ENCODE data around the gene RNF43. TPM values are rescaled to one million over a fixed set of nuclear protein-coding genes. Genes with fewer than 3 reads are reported as not detected.
"Not testable (repeated sequence)": the region's sequence is repeated elsewhere in the genome, so short reads cannot be mapped to it uniquely, and the experiment has no call there.

RNF43 gene
- total RNA-seq, 1 experiment from 2014 or later, result 0.04 TPM

GRCh38 chr17:58400826-58401225, 16.5 kb downstream of the RNF43 start:
- H3K4me1 ChIP-seq (ENCODE audit: insufficient read depth, low read length, poor library complexity, severe bottlenecking), result no peaks in the 10 kb centered on the region
- intact Hi-C loops (cut with micrococcal nuclease; ENCODE audit: unreplicated experiment), result no loop called here
- no peaks in the 10 kb centered on the region for H3K9me3 ChIP-seq (ENCODE audit: low read depth, low read length, poor library complexity, severe bottlenecking)
- H3K36me3 ChIP-seq (ENCODE audit: insufficient read depth, low read length, poor library complexity, severe bottlenecking), result no peaks in the 10 kb centered on the region
- ChIA-PET POLR2A (ENCODE audit: low non-redundant PET) (no interaction called here), CTCF (no interaction called here)
- TF ChIP-seq CTCF (conservative IDR thresholded peaks at IDR 0.05; ENCODE audit: low read depth, low read length) (no peak), EZH2 (IDR thresholded peaks at IDR 0.05; ENCODE audit: borderline replicate concordance, low read depth, low read length, poor library complexity, severe bottlenecking) (no peak)
- H3K27ac ChIP-seq (ENCODE audit: low read depth, low read length, poor library complexity, severe bottlenecking), result no peak overlapping the region
- no TSS peak for BruUV-seq (replicated peaks)
- no peak for DNase-seq (ENCODE audit: low spot score)
- peaks cover 57% of the 10 kb centered on the region for H3K27me3 ChIP-seq (replicated peaks; ENCODE audit: insufficient read depth, low read depth, low read length, poor library complexity)
- H3K4me3 ChIP-seq (ENCODE audit: low read depth, low read length, poor library complexity, severe bottlenecking), result no peak overlapping the region

GRCh38 chr17:58399974-58400373, 17.4 kb downstream of the RNF43 start:
- BruUV-seq (replicated peaks), result no TSS peak
- no peak overlapping the region for H3K27ac ChIP-seq (ENCODE audit: low read depth, low read length, poor library complexity, severe bottlenecking)
- H3K27me3 ChIP-seq (replicated peaks; ENCODE audit: insufficient read depth, low read depth, low read length, poor library complexity), result peaks cover 66% of the 10 kb centered on the region
- POLR2A ChIA-PET (ENCODE audit: low non-redundant PET), result no interaction called here
- no peak for TF ChIP-seq CTCF (conservative IDR thresholded peaks at IDR 0.05; ENCODE audit: low read depth, low read length)
- TF ChIP-seq EZH2 (IDR thresholded peaks at IDR 0.05; ENCODE audit: borderline replicate concordance, low read depth, low read length, poor library complexity, severe bottlenecking), result no peak
- no peaks in the 10 kb centered on the region for H3K9me3 ChIP-seq (ENCODE audit: low read depth, low read length, poor library complexity, severe bottlenecking)
- CTCF ChIA-PET, result no interaction called here
- intact Hi-C loops (cut with micrococcal nuclease; ENCODE audit: unreplicated experiment), result no loop called here
- H3K36me3 ChIP-seq (ENCODE audit: insufficient read depth, low read length, poor library complexity, severe bottlenecking), result no peaks in the 10 kb centered on the region
- DNase-seq (ENCODE audit: low spot score), result no peak
- H3K4me1 ChIP-seq (ENCODE audit: insufficient read depth, low read length, poor library complexity, severe bottlenecking), result no peaks in the 10 kb centered on the region
- H3K4me3 ChIP-seq (ENCODE audit: low read depth, low read length, poor library complexity, severe bottlenecking), result no peak overlapping the region

GRCh38 chr17:58398574-58399266, 18.6 kb downstream of the RNF43 start:
- no peak for DNase-seq (ENCODE audit: low spot score)
- no peaks in the 10 kb centered on the region for H3K36me3 ChIP-seq (ENCODE audit: insufficient read depth, low read length, poor library complexity, severe bottlenecking)
- POLR2A ChIA-PET (ENCODE audit: low non-redundant PET), result no interaction called here
- H3K27ac ChIP-seq (ENCODE audit: low read depth, low read length, poor library complexity, severe bottlenecking), result no peak overlapping the region
- no TSS peak for BruUV-seq (replicated peaks)
- CTCF ChIA-PET, result no interaction called here
- H3K4me3 ChIP-seq (ENCODE audit: low read depth, low read length, poor library complexity, severe bottlenecking), result no peak overlapping the region
- TF ChIP-seq CTCF (conservative IDR thresholded peaks at IDR 0.05; ENCODE audit: low read depth, low read length) (no peak), EZH2 (IDR thresholded peaks at IDR 0.05; ENCODE audit: borderline replicate concordance, low read depth, low read length, poor library complexity, severe bottlenecking) (no peak)
- H3K9me3 ChIP-seq (ENCODE audit: low read depth, low read length, poor library complexity, severe bottlenecking), result no peaks in the 10 kb centered on the region
- H3K4me1 ChIP-seq (ENCODE audit: insufficient read depth, low read length, poor library complexity, severe bottlenecking), result no peaks in the 10 kb centered on the region
- H3K27me3 ChIP-seq (replicated peaks; ENCODE audit: insufficient read depth, low read depth, low read length, poor library complexity), result peaks cover 67% of the 10 kb centered on the region
- intact Hi-C loops (cut with micrococcal nuclease; ENCODE audit: unreplicated experiment), result no loop called here

- H3K27me3 ChIP-seq (replicated peaks; ENCODE audit: insufficient read depth, low read depth, low read length, poor library complexity), result peaks cover 64% of the 10 kb centered on the region
- intact Hi-C loops (cut with micrococcal nuclease; ENCODE audit: unreplicated experiment); CTCF ChIA-PET; H3K36me3 ChIP-seq (ENCODE audit: insufficient read depth, low read length, poor library complexity, severe bottlenecking); POLR2A ChIA-PET (ENCODE audit: low non-redundant PET); H3K27ac ChIP-seq (ENCODE audit: low read depth, low read length, poor library complexity, severe bottlenecking); H3K4me1 ChIP-seq (ENCODE audit: insufficient read depth, low read length, poor library complexity, severe bottlenecking); H3K4me3 ChIP-seq (ENCODE audit: low read depth, low read length, poor library complexity, severe bottlenecking); H3K9me3 ChIP-seq (ENCODE audit: low read depth, low read length, poor library complexity, severe bottlenecking); DNase-seq (ENCODE audit: low spot score); BruUV-seq (replicated peaks): not testable (repeated sequence)
Measured at GRCh38 chr17:58397421-58397820, 19.9 kb downstream of the RNF43 start.
